Right lobe of liver (tissue), 4 donors: ENCODE data around the gene PTCH2.

ENCODE experiments used
- CTCF ChIP-seq, 4 donors: fragments of 200-600 bp in 3 of 4; fragments of 450-650 bp in 1 of 4; IDR thresholded peaks; one replicate each; pipeline versions ENCODE4 v1.5.1 to v1.8.0; 2016 to 2022; ENCODE audit warnings: antibody characterized with exemption in 4 of 4, mild to moderate bottlenecking in 2 of 4
- POLR2A ChIP-seq: fragments of 450-650 bp; IDR thresholded peaks from one replicate; pipeline ENCODE4 v1.6.1; 2017; ENCODE audit warnings: antibody characterized with exemption, mild to moderate bottlenecking
- donor health status: DM: no; HTN: no; CAD: no.
- donor health status: DM: no; HTN: no; CAD: no.
- donor health status: DM: no; HTN: yes; CAD: no.

DNA sequence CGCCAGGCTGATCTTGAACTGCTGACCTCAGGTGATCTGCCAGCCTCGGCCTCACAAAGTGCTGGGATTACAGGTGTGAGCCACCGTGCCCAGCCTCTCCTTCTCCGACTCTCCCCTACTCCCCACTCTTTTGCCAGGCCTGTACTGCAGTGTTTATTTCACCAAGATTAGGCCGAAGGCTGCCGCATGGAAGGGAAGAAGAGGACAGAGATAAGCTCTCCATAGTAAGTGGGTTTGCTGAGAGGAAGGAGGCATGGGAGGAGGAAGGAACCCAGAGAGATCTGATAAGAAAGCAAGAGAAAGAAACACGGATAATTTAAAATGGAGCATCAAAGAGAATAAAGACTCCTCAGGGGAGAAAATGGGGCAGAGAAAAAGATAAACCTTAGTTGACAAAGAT is 8.7 kb downstream of the PTCH2 start:
- TF ChIP-seq POLR2A (no peak), CTCF (IDR thresholded peaks at IDR 0.05) (no peak)
